ENCODE measurements around the gene LIPM.
A peak's percentile ranks its signal among the peaks of the same experiment; 100 is the strongest.
"Not testable (repeated sequence)": the region's sequence is repeated elsewhere in the genome, so short reads cannot be mapped to it uniquely, and the experiment has no call there.

LIPM gene

DNA sequence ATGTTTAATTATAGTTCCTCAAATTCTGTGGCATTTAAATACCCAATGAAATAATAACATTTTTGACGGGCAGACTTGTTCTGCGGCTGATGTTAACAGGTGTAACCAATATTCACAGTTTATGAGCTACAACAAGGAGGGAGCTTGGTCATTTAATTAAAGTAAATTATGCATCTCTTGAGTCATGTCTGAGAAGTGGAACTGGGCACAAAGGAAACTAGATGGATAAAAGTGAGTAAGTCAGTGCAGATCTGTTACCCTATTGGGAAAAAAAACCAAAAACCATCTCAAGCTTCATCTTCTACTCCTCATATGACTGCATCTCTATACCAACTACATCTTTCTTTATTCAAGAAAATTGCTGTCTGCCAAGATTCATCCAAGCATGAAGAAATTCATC is 25.1 kb downstream of the LIPM start:
- peaks cover 4% of the 10 kb centered on the region for H3K9me3 Mint-ChIP-seq
- no peak overlapping the region for H3K4me3 Mint-ChIP-seq
- H3K27ac Mint-ChIP-seq: peak overlapping the region; percentile 14
- H3K4me1 Mint-ChIP-seq: peaks cover 74% of the 10 kb centered on the region
- no peaks in the 10 kb centered on the region for H3K27me3 Mint-ChIP-seq
- peaks cover 3% of the 10 kb centered on the region for H3K36me3 Mint-ChIP-seq

DNA sequence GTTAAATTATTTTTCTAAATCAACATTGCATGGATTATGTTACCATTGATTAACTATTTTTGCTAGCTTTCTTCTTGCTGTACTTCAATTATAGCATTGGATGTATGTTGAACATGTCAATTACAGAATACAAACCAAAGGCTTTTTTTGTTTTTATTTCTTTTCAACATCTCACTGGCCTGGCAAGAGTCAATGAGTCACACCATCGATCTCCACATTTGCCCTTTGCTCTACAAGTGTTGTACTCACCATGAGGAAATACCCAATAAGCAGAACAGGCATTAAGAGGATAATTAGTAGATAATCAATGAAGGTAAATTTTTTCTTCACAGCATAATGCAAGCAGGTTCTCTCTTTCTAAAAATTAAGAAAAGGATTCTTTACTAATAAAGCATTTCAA is 25.8 kb downstream of the LIPM start:
- Mint-ChIP-seq H3K27ac (no peak overlapping the region), H3K36me3 (peaks cover 3% of the 10 kb centered on the region), H3K9me3 (peaks cover 4% of the 10 kb centered on the region), H3K4me1 (peaks cover 74% of the 10 kb centered on the region), H3K4me3 (no peak overlapping the region), H3K27me3 (no peaks in the 10 kb centered on the region)

DNA sequence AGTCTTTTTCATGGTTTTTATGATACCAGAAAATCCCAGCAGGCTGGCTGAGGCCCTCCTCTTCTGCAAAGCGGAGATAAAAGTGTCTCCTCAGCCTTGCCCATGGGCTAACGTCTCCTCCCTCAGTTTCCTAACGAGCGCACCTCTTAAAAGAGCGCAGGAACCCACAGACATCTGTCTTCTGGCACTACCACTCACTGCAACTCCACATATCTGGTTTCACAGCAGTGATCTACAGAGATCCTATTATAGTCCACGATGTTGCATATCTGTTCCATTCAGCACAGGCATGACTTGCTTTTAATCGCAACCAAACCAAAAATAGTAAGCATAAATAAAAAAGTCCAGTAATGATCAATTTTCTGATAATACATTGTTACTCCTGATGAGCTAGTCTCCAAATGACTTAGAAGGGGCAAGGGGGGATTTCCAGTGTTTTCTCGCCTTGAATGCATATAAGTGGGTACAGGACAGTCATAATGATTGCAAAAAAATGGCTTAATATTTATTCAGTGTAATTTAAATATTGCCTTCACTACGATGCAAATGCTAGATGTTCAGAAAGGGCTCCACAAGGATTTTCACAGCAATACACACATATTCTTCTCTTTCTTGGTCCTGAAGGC is 28.2 kb downstream of the LIPM start:
- Mint-ChIP-seq H3K36me3 (no peaks in the 10 kb centered on the region), H3K27ac (no peak overlapping the region), H3K9me3 (no peaks in the 10 kb centered on the region), H3K4me3 (no peak overlapping the region), H3K27me3 (no peaks in the 10 kb centered on the region), H3K4me1 (peaks cover 63% of the 10 kb centered on the region)

DNA sequence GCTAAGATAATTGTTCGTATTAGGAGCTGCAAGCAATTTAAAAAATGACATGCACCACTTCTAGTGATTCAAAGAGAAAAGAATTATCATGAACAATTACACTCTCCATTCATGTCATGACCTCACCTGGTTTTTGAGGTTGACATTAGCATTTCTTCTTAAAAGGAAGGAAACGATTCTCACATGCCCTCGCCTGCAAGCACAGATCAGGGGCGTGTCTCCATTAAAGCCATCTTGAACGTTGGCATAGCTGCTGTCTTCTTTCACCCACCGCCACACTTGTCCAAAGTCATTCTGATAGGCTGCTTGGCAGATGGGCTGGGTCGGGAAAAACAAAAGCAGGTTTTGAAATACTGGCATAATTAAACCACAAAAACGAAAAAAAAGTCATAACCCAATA is 29.2 kb downstream of the LIPM start:
- H3K36me3 Mint-ChIP-seq: no peaks in the 10 kb centered on the region
- peaks cover 54% of the 10 kb centered on the region for H3K4me1 Mint-ChIP-seq
- H3K27me3 Mint-ChIP-seq: no peaks in the 10 kb centered on the region
- H3K4me3 Mint-ChIP-seq: no peak overlapping the region
- H3K9me3 Mint-ChIP-seq: no peaks in the 10 kb centered on the region
- no peak overlapping the region for H3K27ac Mint-ChIP-seq

DNA sequence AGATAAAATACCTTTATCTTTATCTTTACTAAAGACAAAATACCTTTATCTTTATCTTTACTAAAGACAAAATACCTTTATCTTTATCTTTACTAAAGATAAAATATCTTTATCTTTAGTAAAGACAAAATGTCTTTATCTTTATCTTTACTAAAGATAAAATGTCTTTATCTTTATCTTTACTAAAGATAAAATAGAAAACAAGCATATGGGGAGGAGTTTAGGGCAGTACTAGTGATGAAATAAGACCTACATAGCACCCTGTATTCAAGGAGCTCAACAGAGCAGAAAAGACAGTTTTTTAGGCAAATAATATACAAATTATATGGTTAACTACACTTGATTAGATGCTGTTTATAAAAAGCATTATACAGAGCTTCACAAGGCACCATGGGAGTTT is 29.8 kb downstream of the LIPM start:
- peaks cover 47% of the 10 kb centered on the region for H3K4me1 Mint-ChIP-seq
- H3K4me3 Mint-ChIP-seq: no peak overlapping the region
- H3K27ac Mint-ChIP-seq: no peak overlapping the region
- H3K36me3 Mint-ChIP-seq: no peaks in the 10 kb centered on the region
- no peaks in the 10 kb centered on the region for H3K27me3 Mint-ChIP-seq
- H3K9me3 Mint-ChIP-seq: no peaks in the 10 kb centered on the region

DNA sequence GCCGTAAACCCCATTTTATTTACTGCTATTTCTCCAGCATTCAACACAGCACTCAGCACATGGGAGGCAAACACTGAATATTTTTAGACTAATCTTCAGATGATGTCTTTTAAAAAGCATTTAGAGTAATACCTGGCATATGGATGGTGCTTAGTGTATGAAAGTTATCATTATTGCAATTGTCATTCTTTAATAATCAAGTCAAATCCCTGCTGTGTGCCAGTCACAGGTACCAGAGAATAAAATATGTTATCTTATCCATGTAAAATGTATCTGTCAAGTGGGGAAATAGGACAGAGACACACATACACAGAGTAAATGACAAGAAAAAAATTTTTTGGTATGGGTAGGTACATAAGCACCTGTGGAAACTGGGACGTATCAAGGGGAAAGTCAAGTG is 30.6 kb downstream of the LIPM start:
- H3K4me1 Mint-ChIP-seq: peaks cover 40% of the 10 kb centered on the region
- no peaks in the 10 kb centered on the region for H3K27me3 Mint-ChIP-seq
- peak overlapping the region; percentile 2 for H3K27ac Mint-ChIP-seq
- no peaks in the 10 kb centered on the region for H3K9me3 Mint-ChIP-seq
- no peak overlapping the region for H3K4me3 Mint-ChIP-seq
- no peaks in the 10 kb centered on the region for H3K36me3 Mint-ChIP-seq

DNA sequence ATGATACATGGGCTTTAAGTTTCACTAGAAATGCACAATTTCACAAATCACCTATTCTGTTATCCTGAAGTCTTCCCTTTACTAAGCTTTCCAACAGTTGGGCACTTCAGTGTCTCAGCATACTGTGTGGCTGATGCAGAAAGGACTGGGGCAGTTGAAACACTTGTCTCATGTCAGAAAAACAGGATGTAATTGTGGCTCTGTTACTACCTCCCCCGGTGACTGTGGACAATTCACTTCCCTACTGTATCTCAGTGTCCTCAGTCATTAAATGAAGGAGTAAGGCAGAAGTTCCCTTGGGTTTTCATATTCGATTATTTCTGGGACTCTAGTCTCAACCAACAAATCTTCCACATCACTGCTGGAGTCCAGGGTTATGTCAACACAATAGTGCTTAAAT is 31.2 kb downstream of the LIPM start:
- H3K4me1 Mint-ChIP-seq: peaks cover 35% of the 10 kb centered on the region
- H3K4me3 Mint-ChIP-seq: no peak overlapping the region
- no peaks in the 10 kb centered on the region for H3K9me3 Mint-ChIP-seq
- no peaks in the 10 kb centered on the region for H3K27me3 Mint-ChIP-seq
- no peaks in the 10 kb centered on the region for H3K36me3 Mint-ChIP-seq
- no peak overlapping the region for H3K27ac Mint-ChIP-seq

DNA sequence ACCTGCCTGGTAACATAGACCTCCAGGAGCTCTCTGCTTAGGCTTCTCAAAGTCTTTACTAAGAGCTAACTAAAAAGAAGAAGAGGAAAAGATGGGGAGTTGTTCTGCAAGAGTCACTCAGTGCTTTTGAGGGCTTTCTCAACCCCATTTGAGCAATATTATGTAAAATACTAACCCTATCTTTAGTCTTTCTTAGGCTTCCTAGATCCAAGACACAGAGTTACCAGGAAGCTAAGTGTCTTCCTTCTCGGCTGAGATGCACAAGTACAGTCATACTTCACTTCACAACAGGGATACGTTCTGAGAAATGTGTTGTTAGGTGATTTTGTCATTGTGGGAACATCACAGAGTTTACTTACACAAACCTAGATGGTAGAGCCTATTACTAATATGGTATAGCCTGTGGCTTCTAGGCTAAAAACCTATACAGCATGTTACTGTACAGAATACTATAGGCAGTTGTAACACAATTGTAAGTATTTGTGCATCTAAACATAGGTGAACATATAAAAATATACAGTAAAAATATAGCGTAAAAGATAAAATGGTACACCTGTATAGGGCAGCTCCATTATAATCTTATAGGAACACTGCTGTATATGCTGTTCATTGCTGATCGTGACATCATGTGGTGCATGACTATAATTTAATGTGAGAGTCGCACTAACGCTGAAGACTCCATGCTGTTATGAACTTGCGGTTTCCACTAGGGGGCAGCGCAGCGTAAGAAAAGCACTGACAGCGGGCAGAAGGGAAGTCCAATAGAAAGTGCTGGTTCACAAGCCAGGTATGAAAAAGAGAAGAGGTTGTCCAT is 32.8 kb downstream of the LIPM start:
- Mint-ChIP-seq H3K27ac (no peak overlapping the region), H3K27me3 (no peaks in the 10 kb centered on the region), H3K4me3 (no peak overlapping the region), H3K9me3 (no peaks in the 10 kb centered on the region), H3K4me1 (peaks cover 31% of the 10 kb centered on the region), H3K36me3 (no peaks in the 10 kb centered on the region)

DNA sequence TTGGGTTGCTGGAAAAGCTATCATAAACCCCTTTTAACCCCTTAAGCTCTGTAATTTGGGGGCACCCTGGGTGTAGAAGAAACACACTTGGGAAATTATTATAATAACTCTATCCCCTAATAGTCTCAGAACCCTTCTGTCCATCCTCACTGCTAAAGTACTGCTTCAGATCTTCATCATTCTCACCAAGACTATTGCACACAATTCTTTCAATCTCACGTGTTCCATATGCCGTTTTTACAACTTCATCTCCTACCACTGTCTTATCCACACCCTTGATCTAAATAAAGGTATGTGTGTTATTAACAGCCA is 33.3 kb downstream of the LIPM start:
- H3K4me3 Mint-ChIP-seq: no peak overlapping the region
- no peak overlapping the region for H3K27ac Mint-ChIP-seq
- no peaks in the 10 kb centered on the region for H3K36me3 Mint-ChIP-seq
- H3K27me3 Mint-ChIP-seq: no peaks in the 10 kb centered on the region
- H3K9me3 Mint-ChIP-seq: no peaks in the 10 kb centered on the region
- peaks cover 26% of the 10 kb centered on the region for H3K4me1 Mint-ChIP-seq

DNA sequence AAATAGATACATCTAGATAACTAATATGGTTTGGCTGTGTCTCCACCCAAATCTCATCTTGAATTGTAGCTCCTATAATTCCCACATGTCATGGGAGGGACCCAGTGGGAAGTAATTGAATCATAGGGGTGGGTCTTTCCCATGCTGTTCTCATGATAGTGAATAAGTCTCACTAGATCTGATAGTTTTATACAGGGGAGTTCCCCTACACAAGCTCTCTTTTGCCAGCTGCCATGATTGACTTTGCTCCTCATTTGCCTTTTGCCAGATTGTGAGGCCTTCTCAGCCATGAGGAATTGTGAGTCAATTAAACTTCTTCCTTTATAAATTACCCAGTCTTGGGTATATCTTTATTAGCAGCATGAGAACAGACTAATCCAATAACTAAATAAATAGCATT is 35.1 kb downstream of the LIPM start:
- H3K4me1 Mint-ChIP-seq: peaks cover 14% of the 10 kb centered on the region
- not testable (repeated sequence) for H3K27ac Mint-ChIP-seq, H3K9me3 Mint-ChIP-seq, H3K36me3 Mint-ChIP-seq, H3K27me3 Mint-ChIP-seq, H3K4me3 Mint-ChIP-seq

DNA sequence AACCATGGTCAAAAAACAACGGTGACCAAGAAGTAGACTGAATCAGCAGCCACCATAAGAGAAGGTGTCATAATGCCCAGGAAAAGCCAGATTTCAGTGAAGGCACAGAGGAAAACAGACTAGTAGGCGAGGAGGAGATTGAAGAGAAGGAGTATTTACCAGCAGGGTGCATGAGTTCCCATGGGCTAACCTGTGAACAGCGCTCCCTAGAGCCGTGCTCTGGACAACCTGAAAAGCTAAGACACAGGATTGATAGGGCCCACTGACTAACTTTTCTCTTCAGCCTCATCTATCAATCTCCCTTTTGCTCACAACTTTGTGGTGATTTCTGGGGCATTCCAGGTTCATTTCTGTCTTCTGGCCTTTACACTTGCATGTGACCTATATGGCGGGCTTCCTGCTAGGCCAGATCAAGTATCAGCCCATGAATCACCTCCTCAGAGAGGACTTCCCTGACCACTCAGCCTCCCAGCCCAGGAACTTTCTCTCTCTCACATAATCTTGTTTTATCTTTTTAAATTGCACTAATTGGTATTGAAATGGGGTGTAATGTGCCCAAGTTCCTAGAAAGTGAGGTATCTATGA is 36.3 kb downstream of the LIPM start:
- Mint-ChIP-seq H3K27ac (no peak overlapping the region), H3K4me1 (peaks cover 2% of the 10 kb centered on the region), H3K9me3 (no peaks in the 10 kb centered on the region), H3K36me3 (no peaks in the 10 kb centered on the region), H3K4me3 (no peak overlapping the region), H3K27me3 (no peaks in the 10 kb centered on the region)

DNA sequence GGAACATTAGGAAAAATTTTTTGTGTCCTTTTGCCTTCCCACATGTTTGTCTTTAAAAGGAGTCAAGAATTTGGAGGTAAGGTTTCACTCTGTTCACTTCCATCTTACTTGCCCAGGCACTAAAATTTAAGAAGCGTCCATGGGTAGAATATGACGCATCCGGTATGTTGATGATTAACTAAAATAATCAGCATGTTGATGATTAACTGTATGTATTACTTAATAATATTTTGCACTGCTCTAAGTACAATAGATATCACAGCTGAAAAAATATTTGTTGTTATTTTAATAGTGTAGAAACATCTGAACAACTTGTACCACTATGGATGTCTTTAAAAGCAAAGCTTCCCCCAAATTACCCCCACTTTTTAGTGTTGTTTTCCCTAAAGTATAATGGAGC is 37.6 kb downstream of the LIPM start:
- Mint-ChIP-seq H3K4me3 (no peak overlapping the region), H3K9me3 (no peaks in the 10 kb centered on the region), H3K27me3 (no peaks in the 10 kb centered on the region), H3K4me1 (no peaks in the 10 kb centered on the region), H3K27ac (no peak overlapping the region), H3K36me3 (no peaks in the 10 kb centered on the region)

DNA sequence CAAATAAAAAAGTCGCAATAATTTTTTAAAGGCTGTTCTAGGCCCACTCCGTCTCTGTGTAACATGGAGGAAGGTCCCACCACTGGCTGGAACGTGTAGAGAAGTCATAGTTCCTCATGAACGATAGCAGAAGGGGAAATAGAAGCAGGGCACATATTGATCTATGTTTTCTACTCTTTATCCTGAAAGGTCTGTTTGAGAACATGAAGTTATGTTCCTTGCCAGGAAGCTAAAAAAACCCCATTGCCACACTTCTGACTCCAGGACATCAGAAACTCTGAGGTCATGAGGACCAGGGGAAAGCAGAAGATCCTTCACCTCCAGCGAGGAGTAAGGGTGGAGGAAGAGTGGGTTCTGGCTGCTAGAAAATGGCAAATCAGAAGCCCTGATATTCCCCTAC is 38.4 kb downstream of the LIPM start:
- H3K27me3 Mint-ChIP-seq: peaks cover 2% of the 10 kb centered on the region
- no peaks in the 10 kb centered on the region for H3K36me3 Mint-ChIP-seq
- H3K9me3 Mint-ChIP-seq: no peaks in the 10 kb centered on the region
- H3K27ac Mint-ChIP-seq: no peak overlapping the region
- no peak overlapping the region for H3K4me3 Mint-ChIP-seq
- no peaks in the 10 kb centered on the region for H3K4me1 Mint-ChIP-seq

DNA sequence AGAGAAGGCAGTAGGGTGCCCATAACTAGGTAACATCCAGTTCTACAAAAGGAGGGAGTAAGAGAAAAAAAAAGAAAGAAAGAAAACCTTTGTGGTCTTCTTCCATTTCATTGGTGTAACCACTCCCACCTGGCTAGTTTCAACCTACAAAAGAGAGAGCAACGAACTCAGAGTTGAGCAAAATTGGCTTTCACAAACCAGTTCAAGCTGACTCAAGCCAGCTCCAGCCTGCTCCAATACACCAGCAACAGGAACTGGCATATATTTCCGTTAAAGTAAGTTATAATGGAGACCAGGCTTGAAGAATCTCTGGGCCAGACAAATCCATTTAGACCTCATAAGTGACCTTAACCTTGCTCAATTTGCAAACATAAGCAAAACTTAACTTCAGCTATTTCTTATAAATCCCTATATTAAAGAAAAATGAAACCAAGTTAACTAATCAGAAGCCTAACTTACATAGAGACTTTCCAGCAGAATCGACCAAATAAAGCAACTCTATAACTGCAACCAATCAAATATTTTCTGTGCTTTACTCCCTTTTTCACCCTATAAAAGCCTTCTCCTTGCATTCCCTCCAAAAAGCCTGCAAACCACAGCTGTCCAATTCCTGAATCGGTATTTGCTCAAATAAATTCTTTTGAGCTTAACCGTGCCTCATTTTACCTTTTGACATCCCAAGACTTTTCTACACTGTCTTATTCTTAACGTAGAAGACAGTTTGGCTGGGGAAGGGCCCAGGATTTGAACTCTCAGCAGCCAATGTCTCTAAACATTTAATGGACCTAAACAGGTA is 39.0 kb downstream of the LIPM start:
- Mint-ChIP-seq H3K4me1 (no peaks in the 10 kb centered on the region), H3K4me3 (no peak overlapping the region), H3K9me3 (no peaks in the 10 kb centered on the region), H3K27ac (no peak overlapping the region), H3K36me3 (no peaks in the 10 kb centered on the region), H3K27me3 (peaks cover 2% of the 10 kb centered on the region)

DNA sequence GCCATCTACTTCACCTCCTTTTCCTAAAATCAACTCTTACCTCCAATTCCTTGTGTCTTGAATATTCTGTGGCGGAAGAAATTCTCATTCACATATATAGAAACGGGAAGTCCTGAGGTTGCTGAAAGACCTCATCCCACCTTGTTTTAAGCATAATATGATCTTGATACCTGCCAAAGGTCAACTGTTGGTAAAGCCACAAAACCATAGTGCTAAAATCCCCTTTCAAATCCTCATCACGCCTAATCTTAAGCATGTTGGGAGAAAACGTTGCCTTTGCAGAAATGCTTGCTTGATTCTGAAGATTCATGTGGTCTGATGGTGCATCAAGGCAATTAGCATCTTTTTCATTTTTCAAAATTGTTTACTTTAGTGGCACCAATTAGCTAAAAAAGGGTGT is 40.6 kb downstream of the LIPM start:
- no peak overlapping the region for H3K27ac Mint-ChIP-seq
- H3K36me3 Mint-ChIP-seq: no peaks in the 10 kb centered on the region
- peaks cover under 1% of the 10 kb centered on the region for H3K4me1 Mint-ChIP-seq
- no peaks in the 10 kb centered on the region for H3K9me3 Mint-ChIP-seq
- H3K4me3 Mint-ChIP-seq: no peak overlapping the region
- H3K27me3 Mint-ChIP-seq: peaks cover 2% of the 10 kb centered on the region

DNA sequence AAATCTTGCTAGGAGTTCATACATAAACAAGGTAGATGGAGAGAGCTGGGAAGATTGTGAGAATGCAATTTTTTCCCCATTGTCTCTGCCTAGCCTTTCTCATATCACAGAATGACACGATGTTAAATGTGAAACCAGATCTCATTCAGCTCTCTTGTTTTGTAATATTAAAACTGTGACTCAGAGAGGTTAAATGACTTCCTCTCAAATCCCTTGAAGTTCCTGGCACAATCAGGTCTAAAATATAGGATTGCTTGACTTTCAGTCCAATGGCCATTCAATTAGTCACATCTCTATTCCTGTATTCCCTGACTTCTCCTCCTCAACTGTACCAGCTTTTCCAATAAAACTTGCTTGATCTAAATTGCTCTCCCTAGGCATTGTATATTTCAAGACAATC is 46.0 kb downstream of the LIPM start:
- Mint-ChIP-seq H3K4me3 (no peak overlapping the region), H3K36me3 (no peaks in the 10 kb centered on the region), H3K4me1 (peaks cover 13% of the 10 kb centered on the region), H3K27me3 (peaks cover 2% of the 10 kb centered on the region), H3K9me3 (no peaks in the 10 kb centered on the region), H3K27ac (peak overlapping the region; percentile 47)

Data from activated naive CD4-positive, alpha-beta T cell treated with anti-CD3 and anti-CD28 coated beads, Interleukin-2, amount 50 U/mL, for 24 hours (primary cell).